Measurements from ENCODE around the gene CTH.

DNA sequence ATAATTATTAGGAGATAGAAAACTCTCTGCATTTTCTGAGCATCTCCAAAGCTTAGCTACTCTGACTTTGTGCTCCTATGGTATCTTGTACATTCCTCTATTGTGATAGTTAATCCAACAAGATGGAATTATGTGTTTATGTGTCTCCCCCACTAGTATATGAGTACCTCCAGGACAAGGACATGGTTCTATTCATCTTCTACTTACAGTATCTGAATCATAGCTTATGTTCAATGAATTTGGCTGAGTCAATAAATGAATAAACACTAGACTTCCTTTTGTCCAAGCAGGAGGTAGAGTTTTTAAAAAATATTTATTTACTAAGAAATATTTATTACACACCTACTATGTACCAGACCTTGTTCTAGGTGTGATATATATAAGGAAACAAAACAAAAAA is 18.4 kb upstream of the CTH start:
- TF ChIP-seq POLR2A (IDR thresholded peaks at IDR 0.05) (no peak), CTCF (IDR thresholded peaks at IDR 0.05) (no peak)

Data from adrenal gland (tissue), 5 donors.